ENCODE measurements around the gene ARHGAP44. TPM values are rescaled to one million over a fixed set of nuclear protein-coding genes. Genes with fewer than 3 reads are reported as not detected.
"Not testable (repeated sequence)": the region's sequence is repeated elsewhere in the genome, so short reads cannot be mapped to it uniquely, and the experiment has no call there.

The ARHGAP44 gene
- polyA plus RNA-seq, 1 experiment: 0.40 TPM

DNA sequence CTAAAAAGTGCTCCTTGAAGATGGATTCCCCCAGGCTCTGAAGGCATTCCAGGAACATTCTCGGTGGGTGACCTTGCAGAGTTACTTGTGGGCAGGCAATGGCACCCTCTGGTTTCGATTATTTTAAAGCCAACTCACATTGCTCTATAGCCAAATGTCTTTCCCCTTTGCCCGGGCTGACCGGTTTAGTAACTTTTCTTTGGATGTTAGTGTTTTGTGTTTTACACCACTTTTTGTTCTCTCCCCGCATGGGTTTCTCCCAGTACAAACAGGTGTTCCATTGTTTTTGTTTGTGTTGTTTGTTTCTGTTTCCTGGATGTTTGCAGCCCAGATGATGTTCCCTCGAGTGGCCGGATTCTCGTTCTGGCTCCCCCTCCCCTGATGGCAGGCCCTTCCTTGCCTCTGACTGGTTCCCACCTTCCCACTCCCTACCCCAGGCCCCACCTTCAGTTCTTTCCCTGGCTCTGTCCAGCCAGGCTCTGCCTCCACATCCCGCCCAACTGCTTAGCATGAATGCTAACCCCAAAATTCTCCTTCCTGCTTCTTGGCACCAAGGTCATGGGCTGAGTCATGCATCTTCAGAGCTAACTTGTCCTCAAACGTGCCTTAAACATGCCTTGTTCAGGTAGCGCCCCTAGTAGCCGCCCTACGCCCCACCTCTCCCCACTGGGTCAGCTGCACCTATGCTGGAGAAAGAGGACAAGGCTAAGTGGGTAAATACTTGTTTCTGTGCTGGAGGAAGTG lies 187.9 kb downstream of the ARHGAP44 start:
- no peak for TF ChIP-seq CTCF (IDR thresholded peaks at IDR 0.05; ENCODE audit: insufficient read depth, low read depth, low read length)
- Histone ChIP-seq H3K27me3 (ENCODE audit: control insufficient read depth, insufficient read depth, low read length) (no peaks in the 10 kb centered on the region), H3K4me3 (ENCODE audit: low read depth, low read length) (no peak overlapping the region), H3K36me3 (ENCODE audit: control insufficient read depth, insufficient read depth, low read length) (no peaks in the 10 kb centered on the region)
- POLR2A ChIA-PET: no interaction called here
- CTCF ChIA-PET: no interaction called here
- DNase-seq (ENCODE audit: low read depth): no peak

DNA sequence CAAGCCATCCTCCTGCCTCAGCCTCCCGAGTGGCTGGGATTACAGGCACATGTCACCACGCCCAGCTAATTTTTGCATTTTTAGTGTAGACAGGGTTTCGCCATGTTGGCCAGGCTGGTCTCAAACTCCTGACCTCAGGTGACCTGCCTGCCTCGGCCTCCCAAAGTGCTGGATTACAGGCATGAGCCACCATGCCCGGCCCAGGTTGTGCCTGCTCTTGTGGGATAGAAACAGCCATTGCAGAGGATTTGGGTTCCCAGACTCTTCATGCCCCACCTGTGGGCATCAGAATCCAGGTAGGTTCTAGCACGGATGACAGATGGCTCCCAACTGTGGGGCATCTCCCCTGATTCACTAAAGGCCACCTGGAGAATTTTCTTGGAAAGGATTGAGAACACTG lies 189.5 kb downstream of the ARHGAP44 start:
- H3K4me3 ChIP-seq (ENCODE audit: low read depth, low read length); H3K27me3 ChIP-seq (ENCODE audit: control insufficient read depth, insufficient read depth, low read length); CTCF ChIA-PET; POLR2A ChIA-PET; DNase-seq (ENCODE audit: low read depth); H3K36me3 ChIP-seq (ENCODE audit: control insufficient read depth, insufficient read depth, low read length): not testable (repeated sequence)

GRCh38 chr17:12979246-12979645 lies 189.9 kb downstream of the ARHGAP44 start:
- DNase-seq (ENCODE audit: low read depth): no peak
- Histone ChIP-seq H3K36me3 (ENCODE audit: control insufficient read depth, insufficient read depth, low read length) (no peaks in the 10 kb centered on the region), H3K27me3 (ENCODE audit: control insufficient read depth, insufficient read depth, low read length) (no peaks in the 10 kb centered on the region), H3K4me3 (ENCODE audit: low read depth, low read length) (no peak overlapping the region)
- ChIA-PET POLR2A (no interaction called here), CTCF (no interaction called here)
- no peak for TF ChIP-seq CTCF (IDR thresholded peaks at IDR 0.05; ENCODE audit: insufficient read depth, low read depth, low read length)

GRCh38 chr17:12979826-12980500 lies 190.7 kb downstream of the ARHGAP44 start:
- H3K4me3 ChIP-seq (ENCODE audit: low read depth, low read length): no peak overlapping the region
- CTCF ChIA-PET: interaction anchor here (1.2 kb wide), 1 partner anchor 17 kb away, joined by 3 read pairs; no protein-coding TSS in a partner anchor
- no peak for DNase-seq (ENCODE audit: low read depth)
- TF ChIP-seq CTCF (IDR thresholded peaks at IDR 0.05; ENCODE audit: insufficient read depth, low read depth, low read length): no peak
- no peaks in the 10 kb centered on the region for H3K36me3 ChIP-seq (ENCODE audit: control insufficient read depth, insufficient read depth, low read length)
- no peaks in the 10 kb centered on the region for H3K27me3 ChIP-seq (ENCODE audit: control insufficient read depth, insufficient read depth, low read length)
- POLR2A ChIA-PET: no interaction called here

- H3K4me3 ChIP-seq (ENCODE audit: low read depth, low read length): no peak overlapping the region
- no peak for DNase-seq (ENCODE audit: low read depth)
- no peak for TF ChIP-seq CTCF (IDR thresholded peaks at IDR 0.05; ENCODE audit: insufficient read depth, low read depth, low read length)
- ChIA-PET CTCF (interaction anchor here (1.5 kb wide), 1 partner anchor 801 kb away, joined by 3 read pairs; no protein-coding TSS in a partner anchor), POLR2A (no interaction called here)
- no peaks in the 10 kb centered on the region for H3K36me3 ChIP-seq (ENCODE audit: control insufficient read depth, insufficient read depth, low read length)
- H3K27me3 ChIP-seq (ENCODE audit: control insufficient read depth, insufficient read depth, low read length): no peaks in the 10 kb centered on the region
Observed at GRCh38 chr17:12982224-12982623, 192.9 kb downstream of the ARHGAP44 start.

Data from BJ (cell line).